Measurements from ENCODE around the gene CACNA1B. TPM values are rescaled to one million over a fixed set of nuclear protein-coding genes. Genes with fewer than 3 reads are reported as not detected.

The CACNA1B gene
- total and polyA plus RNA-seq, 9 of the 15 experiments (the other 6 are each of a cell fraction or from before 2014, with no cell fraction given), result 0.01 to 0.04 TPM; not detected in 7

- Histone ChIP-seq H3K4me1 (replicated peaks in 1 of 2; ENCODE audit: control insufficient read depth in 2 of 2, insufficient read depth in 2 of 2, low read length in 2 of 2) (peaks cover 0 to 3% of the 10 kb centered on the region in 2 experiments; a peak in 1 of 5 replicates), H2AFZ (ENCODE audit: low read depth, low read length) (no peak overlapping the region), H3K27me3 (ENCODE audit: control insufficient read depth in 2 of 2, insufficient read depth in 2 of 2, low read length in 2 of 2) (peaks cover 3 to 82% of the 10 kb centered on the region in 2 experiments; a peak in 4 of 5 replicates), H3K4me2 (ENCODE audit: insufficient read depth, low read length) (no peak overlapping the region), H3K9ac (ENCODE audit: insufficient read depth in 1 of 2, low read depth in 2 of 2, low read length in 2 of 2) (no peak overlapping the region), H3K36me3 (ENCODE audit: control insufficient read depth, insufficient read depth, low read length) (no peaks in the 10 kb centered on the region), H3K4me3 (no peak overlapping the region), H3K9me1 (ENCODE audit: control insufficient read depth, insufficient read depth, low read length) (no peaks in the 10 kb centered on the region), H3K27ac (ENCODE audit: extremely low read depth, low read depth, low read length) (no peak overlapping the region), H3K79me2 (ENCODE audit: control insufficient read depth, insufficient read depth, low read length) (no peaks in the 10 kb centered on the region), H4K20me1 (replicated peaks; ENCODE audit: control insufficient read depth, insufficient read depth, low read length) (peaks cover 13% of the 10 kb centered on the region), H3K9me3 (replicated peaks; ENCODE audit: control insufficient read depth, insufficient read depth, low read depth, low read length) (no peaks in the 10 kb centered on the region)
- no peak for ATAC-seq
- POLR2A ChIA-PET, result interaction anchor here (0.6 to 1.2 kb wide), 2 partner anchors 10 to 26 kb away, joined by 3 read pairs; no protein-coding TSS in a partner anchor
- TF ChIP-seq, protein P1, sequence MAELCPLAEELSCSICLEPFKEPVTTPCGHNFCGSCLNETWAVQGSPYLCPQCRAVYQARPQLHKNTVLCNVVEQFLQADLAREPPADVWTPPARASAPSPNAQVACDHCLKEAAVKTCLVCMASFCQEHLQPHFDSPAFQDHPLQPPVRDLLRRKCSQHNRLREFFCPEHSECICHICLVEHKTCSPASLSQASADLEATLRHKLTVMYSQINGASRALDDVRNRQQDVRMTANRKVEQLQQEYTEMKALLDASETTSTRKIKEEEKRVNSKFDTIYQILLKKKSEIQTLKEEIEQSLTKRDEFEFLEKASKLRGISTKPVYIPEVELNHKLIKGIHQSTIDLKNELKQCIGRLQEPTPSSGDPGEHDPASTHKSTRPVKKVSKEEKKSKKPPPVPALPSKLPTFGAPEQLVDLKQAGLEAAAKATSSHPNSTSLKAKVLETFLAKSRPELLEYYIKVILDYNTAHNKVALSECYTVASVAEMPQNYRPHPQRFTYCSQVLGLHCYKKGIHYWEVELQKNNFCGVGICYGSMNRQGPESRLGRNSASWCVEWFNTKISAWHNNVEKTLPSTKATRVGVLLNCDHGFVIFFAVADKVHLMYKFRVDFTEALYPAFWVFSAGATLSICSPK (IDR thresholded peaks at IDR 0.05; ENCODE audit: borderline replicate concordance), result no peak
- TF ChIP-seq HDAC1 (IDR thresholded peaks at IDR 0.05) (no peak), CBX5 (IDR thresholded peaks at IDR 0.05; ENCODE audit: borderline replicate concordance, low read depth) (no peak), XRCC3 (IDR thresholded peaks at IDR 0.05) (no peak), RBFOX2 (IDR thresholded peaks at IDR 0.05; ENCODE audit: low read depth, low read length) (no peak), PHF8 (IDR thresholded peaks at IDR 0.05; ENCODE audit: borderline replicate concordance, low read length) (no peak), ZFX (CRISPR knock-in tag; IDR thresholded peaks at IDR 0.05) (no peak), JUND (IDR thresholded peaks at IDR 0.05; ENCODE audit: borderline replicate concordance, low read depth, low read length) (no peak), JUND (tag; IDR thresholded peaks at IDR 0.05; ENCODE audit: borderline replicate concordance, low read depth, low read length) (no peak)
- TF ChIP-seq, protein P2, sequence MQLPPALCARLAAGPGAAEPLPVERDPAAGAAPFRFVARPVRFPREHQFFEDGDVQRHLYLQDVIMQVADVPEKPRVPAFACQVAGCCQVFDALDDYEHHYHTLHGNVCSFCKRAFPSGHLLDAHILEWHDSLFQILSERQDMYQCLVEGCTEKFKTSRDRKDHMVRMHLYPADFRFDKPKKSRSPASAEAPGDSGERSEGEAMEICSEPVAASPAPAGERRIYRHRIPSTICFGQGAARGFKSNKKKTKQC (CRISPR knock-in tag; IDR thresholded peaks at IDR 0.05), result no peak
- CTCF ChIA-PET (ENCODE audit: low intra/inter-chr PET ratio), result no interaction called here
- no peak for FAIRE-seq
- 3% methylated on average over 4 of the region's 4 CpGs for WGBS (ENCODE audit: insufficient coverage, low coverage, missing lambda C conversion rate)
- intact Hi-C loops (cut with micrococcal nuclease) (no loop called here), in situ Hi-C loops (cut with MboI) (no loop called here)
- DNase-seq (ENCODE audit: extremely low read depth in 1 of 4, low spot score in 3 of 4), result peak in 1 of 4 experiments; percentile 1
- BruUV-seq (replicated peaks), result no TSS peak
Measured at GRCh38 chr9:138011951-138012500, 134.4 kb downstream of the CACNA1B start.
